HG03108 (cell line): ENCODE data around the gene PMAIP1.
A peak's percentile ranks its signal among the peaks of the same experiment; 100 is the strongest.

Experiments used
- ATAC-seq: cut with Tn5 transposase; IDR thresholded peaks from one replicate; pipeline ENCODE4 v1.9.1; 2021; ENCODE audit warnings: moderate library complexity; ENCODE audit not compliant: unreplicated experiment

PMAIP1 gene

GRCh38 chr18:59909289-59910036, 9.7 kb downstream of the PMAIP1 start:
- ATAC-seq = no peak

GRCh38 chr18:59910967-59911366, 11.2 kb downstream of the PMAIP1 start:
- ATAC-seq = no peak

GRCh38 chr18:59911600-59911999, 11.8 kb downstream of the PMAIP1 start:
- ATAC-seq = no peak

- no peak for ATAC-seq
Observed at GRCh38 chr18:59912007-59912550, 12.3 kb downstream of the PMAIP1 start.

GRCh38 chr18:59915606-59916005, 15.8 kb downstream of the PMAIP1 start:
- no peak for ATAC-seq

- ATAC-seq = no peak
Observed at GRCh38 chr18:59916746-59917145, 16.9 kb downstream of the PMAIP1 start.

GRCh38 chr18:59917422-59917821, 17.6 kb downstream of the PMAIP1 start:
- ATAC-seq = no peak

- ATAC-seq = peak; percentile 58
Observed at GRCh38 chr18:59918320-59918755, 18.5 kb downstream of the PMAIP1 start.

- ATAC-seq = no peak
Observed at GRCh38 chr18:59918997-59919396, 19.2 kb downstream of the PMAIP1 start.

- no peak for ATAC-seq
Observed at GRCh38 chr18:59921384-59921891, 21.6 kb downstream of the PMAIP1 start.

- ATAC-seq = peak; percentile 32
Observed at GRCh38 chr18:59923539-59924196, 23.9 kb downstream of the PMAIP1 start.

- ATAC-seq = no peak
Observed at GRCh38 chr18:59926131-59926530, 26.3 kb downstream of the PMAIP1 start.

GRCh38 chr18:59927246-59927825, 27.5 kb downstream of the PMAIP1 start:
- ATAC-seq = peak; percentile 58

GRCh38 chr18:59928201-59928600, 28.4 kb downstream of the PMAIP1 start:
- ATAC-seq = no peak

GRCh38 chr18:59929621-59930295, 30.0 kb downstream of the PMAIP1 start:
- no peak for ATAC-seq

- ATAC-seq = no peak
Observed at GRCh38 chr18:59932401-59932800, 32.6 kb downstream of the PMAIP1 start.

GRCh38 chr18:59938676-59939075, 38.9 kb downstream of the PMAIP1 start:
- no peak for ATAC-seq

- no peak for ATAC-seq
Observed at GRCh38 chr18:59939127-59939526, 39.3 kb downstream of the PMAIP1 start.

- no peak for ATAC-seq
Observed at GRCh38 chr18:59940068-59940467, 40.3 kb downstream of the PMAIP1 start.

- ATAC-seq = no peak
Observed at GRCh38 chr18:59941331-59941730, 41.5 kb downstream of the PMAIP1 start.

GRCh38 chr18:59942601-59943000, 42.8 kb downstream of the PMAIP1 start:
- no peak for ATAC-seq
